Dermis blood vessel endothelial cell (primary cell): ENCODE data around the gene CCND3. TPM values are rescaled to one million over a fixed set of nuclear protein-coding genes. Genes with fewer than 3 reads are reported as not detected.
"Not testable (repeated sequence)": the region's sequence is repeated elsewhere in the genome, so short reads cannot be mapped to it uniquely, and the experiment has no call there.

Experiments
- DNase-seq: peaks from one replicate; pipeline ENCODE4 v3.0.0; 2010
- total RNA-seq: library from RNA; depleted of rRNA; stranded (reverse); fragments of >200 nt; gene quantifications from 2 replicates; pipeline ENCODE4 v1.2.3, GENCODE V29; 2014

The CCND3 gene
- total RNA-seq, 1 donor from 2014 or later, result 60.1 TPM

DNA sequence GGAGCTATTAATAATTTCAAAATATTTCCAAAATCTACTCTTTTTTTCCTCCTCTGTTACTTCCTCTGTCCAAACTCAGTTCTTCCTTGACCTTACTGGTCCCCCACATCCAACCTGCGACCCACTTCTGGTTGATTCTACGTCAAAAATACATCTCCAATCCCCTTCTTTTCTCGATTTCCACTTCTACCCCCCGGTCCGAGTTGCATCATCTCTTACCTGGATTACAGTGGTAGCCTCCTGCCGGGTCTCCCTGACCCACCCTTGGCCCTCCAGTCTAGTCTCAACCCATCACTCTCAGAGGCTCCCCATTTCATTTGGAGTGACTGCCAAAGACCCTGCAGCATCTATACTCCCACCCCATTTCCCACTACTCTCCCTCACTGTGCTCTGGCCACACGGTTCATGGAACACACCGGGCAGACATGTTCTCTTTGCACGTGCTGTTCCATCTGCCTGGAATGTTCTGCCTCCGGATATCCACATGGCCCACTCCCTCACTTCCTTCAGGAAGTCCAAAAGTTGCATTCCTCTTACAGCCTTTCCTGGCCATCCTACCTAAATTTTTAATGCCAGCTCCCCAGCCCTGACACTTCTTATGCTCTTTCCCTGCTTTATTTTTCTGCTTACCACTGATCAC, 6.1 kb upstream of the CCND3 start:
- peak; percentile 48 for DNase-seq

DNA sequence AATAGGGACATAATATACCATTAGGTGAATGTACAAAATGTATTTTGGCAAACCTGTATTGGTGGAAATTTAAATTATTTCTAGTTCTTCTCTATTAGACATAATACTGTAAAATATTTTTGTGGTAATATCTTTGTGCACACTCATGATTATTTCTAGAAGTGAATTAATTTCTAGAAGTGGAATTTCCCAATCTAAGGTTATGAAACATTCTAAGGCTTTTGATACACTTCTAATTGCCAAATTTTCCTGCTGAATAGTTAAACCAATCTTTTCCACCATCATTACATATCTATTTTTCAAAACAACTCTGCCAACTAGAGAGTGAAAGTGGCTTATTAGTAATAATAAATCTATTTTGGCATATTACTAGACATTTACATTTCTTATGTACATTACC, 1.8 kb upstream of the CCND3 start:
- DNase-seq, result no peak

DNA sequence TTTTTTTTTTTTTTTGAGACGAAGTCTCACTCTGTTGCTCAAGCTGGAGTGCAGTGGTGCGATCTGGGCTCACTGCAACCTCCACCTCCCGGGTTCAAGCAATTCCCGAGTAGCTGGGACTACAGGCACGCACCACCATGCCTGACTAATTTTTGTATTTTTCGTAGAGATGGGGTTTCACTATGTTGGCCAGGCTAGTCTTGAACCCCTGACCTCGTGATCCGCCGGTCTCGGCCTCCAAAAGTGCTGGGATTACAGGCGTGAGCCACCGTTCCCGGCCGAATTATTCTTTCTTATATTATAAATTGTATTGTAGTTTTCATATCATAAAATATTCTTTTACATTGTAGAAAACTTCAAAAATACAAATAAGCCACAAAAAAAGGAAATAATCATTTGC, 1.3 kb upstream of the CCND3 start:
- DNase-seq, result not testable (repeated sequence)

DNA sequence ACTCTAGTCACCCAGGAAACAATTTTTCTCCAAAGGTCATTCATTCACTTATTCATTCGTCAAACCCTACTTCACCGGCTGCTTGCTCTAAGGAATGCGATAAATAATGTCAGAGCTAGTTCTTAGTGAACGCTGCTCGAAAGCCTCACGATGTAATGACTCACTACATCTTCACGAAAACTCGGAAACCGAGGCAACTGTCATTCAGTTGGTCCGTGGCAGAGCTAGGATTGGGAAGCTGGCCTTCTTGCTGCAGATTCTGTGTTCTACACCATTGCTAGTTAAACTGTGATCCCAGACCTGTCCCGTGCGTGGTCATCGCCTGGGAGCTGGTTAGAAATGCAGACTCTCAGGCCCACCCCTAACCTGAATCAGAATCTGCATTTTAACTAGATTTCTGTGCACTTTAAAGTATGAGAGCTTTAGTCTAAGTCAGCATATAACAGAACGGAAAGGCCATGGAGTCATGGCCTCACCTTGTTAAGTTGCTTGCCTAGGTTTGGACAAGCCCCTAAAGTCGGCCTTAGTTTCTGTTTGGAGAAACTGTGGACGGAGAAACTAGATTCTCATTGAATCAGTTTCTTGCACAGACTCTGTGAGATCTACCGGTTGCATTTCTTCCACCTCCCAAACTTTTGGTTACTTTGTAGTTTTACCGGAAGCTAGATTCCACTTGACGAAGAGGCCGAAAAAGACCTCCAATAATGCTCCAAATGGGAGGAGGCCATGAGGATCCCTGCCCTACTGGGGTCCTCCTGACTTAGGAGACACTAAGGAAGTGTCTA, 651 bp upstream of the CCND3 start:
- DNase-seq, result peak; percentile 76

DNA sequence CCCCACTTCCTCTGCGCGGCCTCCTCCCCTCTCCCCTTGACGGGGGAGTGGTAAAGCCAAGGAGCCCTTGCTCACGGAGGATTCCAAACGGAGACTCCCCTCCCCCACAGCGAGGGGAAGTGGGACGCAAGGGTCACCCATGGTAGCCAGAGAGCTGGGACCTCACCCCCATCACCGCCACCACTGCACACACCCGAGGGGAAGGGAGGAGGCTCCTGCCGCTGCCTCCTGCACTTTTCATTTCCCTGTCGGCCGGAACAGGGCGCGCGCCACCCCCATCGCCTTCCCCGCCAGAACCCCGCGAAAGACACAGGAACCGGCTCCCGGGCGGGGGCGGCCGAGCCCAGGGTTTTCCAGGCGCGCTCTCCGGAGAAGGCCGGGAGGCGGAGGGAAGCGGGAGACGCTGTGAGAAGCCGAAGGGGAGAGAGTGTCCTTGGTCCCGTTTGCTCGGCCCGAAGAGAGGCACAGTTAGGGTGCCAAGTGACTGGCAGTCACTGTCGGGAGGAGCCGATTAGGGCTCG, 789 bp downstream of the CCND3 start:
- peak; percentile 47 for DNase-seq

DNA sequence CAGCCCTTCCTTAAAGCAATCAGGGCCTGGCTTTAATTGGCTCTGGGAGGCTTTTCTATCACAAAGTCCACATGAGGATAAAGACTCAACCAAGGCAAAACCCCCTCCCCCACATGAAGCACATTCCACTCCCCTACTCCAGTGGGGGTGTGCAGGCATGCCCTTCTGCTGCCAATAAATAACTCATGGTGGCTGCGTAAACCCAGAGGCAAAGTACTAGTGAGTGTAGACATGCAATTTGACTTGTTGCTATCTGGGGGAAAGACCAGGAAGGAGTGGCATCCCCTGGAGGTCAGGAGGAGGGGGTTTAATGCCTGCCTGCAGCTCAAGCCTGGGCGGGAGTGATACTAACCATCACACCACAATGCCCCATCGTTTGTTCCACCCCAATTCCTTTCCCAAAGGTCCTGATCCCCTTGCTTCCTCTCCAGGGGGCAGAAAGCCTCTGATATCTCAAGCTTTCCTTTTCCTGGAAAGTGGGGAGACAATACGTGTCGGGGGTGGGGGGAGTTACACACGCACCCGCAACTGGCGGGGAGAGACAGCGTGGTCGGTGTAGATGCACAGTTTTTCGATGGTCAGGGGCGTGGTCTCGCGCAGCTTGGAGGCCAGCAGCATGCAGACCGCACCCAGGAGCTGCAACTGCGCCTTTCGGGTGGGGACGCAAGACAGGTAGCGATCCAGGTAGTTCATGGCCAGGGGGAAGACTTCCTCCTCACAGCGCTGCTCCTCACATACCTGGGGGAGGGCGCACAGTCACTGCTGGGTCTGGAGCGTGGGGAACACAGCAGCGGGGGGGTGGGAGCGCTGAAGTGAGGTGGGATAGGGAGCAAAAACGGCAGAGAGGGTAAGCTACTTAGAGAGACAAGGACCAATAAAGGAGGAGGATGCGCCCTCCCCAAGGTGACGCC, 1.5 kb downstream of the CCND3 start:
- DNase-seq, result no peak

DNA sequence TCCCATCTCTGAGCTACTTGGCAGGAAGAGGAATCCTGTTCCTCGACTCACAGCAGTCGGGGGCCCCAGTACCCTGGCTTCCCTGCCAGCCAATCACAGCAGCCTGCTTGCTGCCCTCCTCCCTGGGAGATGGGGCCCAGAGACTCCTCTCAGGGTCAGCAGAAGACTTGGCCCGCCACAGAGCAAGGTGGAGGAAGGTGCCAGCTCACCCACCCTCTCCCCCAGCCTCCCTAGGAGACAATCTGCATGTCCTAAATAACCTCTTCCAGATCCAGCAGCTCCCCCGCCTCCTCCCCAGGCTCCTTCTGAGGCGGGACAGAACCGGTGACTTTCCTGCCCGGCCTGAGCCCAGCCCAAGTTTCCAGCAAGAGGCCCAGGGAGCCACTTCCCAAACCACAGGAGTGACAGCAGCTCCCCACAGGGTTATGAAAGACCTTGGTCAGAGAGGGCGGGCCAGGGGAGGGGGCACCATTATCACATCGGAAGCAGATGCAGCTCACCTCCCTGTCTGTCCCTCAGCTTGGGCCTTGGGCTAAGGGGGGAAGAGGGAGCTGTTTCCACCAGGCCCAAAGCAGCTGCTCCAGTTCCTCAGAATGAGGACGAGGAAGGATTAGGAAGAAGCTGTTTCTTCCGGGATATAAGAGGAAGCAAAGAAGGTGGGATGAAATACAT, 2.3 kb downstream of the CCND3 start:
- no peak for DNase-seq

DNA sequence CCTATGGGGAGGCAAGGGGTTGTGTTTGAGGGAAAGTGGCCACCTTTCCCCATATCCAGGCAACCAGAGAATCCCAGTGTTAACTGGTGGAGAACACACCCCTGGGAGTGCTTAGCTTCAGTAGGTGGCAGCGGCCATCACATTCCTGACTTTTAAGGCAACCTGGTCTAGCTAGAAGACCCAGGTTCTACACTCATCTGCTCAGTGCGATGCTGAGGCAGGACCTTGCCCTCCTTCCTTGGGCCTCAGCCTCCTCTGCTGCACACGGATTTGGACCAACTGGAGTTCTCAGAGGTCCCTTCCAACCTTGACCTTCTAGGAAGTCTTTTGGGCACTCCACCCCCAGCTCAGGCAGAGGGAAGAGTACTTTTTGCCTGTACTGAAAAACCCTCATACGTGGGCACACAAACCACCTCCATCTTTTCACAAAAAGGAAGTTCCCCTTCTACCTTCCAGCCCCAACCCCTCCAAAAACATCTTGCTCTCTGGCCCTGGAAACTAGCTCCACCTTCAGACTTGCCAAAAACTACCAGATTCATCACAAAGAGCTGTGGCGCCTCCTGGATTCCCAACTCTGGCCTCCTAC, 2.9 kb downstream of the CCND3 start:
- no peak for DNase-seq

DNA sequence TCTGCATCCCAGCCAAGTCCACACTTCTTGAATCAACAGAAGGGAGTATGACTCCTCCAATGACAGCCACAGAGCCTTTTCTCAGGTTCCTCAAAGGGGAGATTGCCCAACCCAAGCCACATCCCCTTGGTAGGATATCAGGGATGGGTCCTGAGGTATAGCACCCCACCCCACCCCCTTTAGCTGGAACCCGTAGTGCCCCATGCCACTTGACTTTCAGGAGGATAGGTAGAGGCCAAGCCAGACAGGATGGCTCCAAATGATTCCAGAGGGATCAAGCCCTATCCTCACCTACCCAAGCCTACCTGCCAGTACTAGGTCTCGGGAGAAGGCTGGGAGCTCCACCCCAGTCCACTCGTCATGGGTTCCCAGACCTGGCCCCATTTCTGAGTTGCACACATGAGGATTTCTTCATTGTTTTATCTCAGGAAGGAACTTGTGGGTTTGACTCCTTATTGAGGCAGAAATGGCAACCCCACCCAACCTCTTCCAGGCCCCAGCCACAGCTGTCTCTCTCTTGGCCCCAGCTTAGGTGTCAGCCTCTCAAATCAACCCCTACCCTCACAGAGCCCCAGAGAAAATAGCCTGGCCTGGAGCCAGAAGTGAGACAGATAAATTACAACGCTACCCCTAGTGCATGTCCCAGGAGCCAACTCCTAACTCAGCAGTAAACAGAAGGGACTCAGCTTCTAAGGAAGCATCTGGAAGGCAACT, 3.6 kb downstream of the CCND3 start:
- peak; percentile 65 for DNase-seq

DNA sequence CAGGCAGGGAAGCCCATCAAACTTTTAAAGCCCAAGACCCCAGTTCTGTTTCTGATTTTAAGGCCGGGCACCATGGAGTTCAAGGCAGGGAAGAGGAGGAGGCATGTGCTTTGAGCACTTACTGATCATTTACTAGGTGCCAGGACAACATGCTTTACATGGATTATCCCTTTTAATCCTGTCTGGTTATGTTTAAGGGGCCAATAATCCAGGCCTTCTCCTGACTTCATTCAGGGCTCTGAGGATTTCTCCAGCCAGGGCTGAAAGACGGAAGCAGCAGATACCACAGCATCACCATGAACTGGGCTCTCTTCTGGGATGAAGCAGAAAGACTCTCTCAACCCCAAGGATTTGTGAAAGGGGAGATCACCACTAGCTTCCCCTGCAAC, 4.1 kb downstream of the CCND3 start:
- no peak for DNase-seq

DNA sequence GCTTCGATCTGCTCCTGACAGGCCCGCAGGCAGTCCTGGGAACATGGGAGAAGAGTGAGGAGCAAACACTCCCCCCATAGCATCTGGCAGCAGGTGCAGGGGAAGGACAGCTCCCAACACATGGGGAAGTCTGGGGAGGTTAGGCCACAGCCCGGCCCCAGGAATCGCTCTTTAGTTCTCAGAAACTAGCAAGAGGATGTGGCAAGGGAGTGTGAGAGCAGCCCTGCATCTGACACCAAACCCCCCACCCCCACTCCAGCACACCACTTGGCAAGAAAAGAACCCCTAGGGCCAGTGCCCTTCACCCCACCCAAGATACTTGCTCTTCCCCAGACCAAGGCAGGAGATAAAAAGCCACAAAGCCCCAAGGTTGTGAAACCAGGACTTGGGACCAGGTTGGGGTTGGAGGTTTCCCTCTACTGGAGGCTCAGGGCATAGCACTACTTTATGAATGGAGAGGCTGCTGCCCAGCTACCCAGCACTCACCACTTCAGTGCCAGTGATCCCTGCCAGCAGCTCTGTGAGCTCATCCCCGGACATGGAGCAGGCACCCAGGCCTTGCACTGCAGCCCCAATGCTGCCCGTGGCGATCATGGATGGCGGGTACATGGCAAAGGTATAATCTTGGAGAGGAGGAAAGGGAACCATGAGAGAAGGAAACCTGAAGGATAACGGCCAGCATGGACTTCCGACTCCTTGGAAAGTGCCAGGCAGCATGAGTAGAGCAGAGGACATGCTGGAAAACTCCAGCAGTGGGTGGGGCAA, 5.4 kb downstream of the CCND3 start:
- peak; percentile 90 for DNase-seq

DNA sequence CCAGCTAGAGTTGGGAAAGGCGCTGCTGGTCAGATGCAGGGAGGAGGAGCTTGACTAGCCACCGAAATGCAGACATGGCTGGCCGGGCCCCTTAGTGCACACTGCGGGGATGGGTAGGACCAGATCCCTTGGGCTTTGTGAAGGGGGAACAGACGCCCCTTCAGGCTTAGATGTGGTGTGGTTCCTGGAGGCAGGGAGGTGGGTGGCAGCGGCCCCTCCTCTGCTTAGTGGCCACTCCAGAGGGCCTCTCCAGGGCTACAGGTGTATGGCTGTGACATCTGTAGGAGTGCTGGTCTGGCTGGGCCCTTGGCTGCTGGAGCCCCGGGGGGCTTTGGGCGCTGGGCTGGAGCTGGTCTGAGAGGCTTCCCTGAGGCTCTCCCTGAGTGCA, 5.9 kb downstream of the CCND3 start:
- no peak for DNase-seq

DNA sequence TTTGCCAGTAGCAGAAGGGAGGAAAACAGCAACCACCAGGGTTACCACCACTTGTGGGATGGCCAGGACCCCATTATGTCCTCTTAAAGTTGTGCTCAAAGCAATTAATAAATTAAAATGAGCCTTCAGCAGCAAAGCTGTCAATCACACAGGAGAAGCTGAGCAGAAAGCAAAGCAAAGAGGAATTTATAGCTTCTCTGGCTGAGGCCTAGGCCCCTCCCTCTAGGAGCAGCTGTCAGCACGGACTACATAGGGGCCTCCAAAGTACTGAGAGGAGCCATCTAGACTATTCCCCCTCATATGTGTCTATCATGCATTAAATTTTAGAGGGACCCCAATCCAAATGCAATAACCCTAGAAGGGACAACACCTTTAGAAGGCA, 6.4 kb downstream of the CCND3 start:
- DNase-seq, result no peak

DNA sequence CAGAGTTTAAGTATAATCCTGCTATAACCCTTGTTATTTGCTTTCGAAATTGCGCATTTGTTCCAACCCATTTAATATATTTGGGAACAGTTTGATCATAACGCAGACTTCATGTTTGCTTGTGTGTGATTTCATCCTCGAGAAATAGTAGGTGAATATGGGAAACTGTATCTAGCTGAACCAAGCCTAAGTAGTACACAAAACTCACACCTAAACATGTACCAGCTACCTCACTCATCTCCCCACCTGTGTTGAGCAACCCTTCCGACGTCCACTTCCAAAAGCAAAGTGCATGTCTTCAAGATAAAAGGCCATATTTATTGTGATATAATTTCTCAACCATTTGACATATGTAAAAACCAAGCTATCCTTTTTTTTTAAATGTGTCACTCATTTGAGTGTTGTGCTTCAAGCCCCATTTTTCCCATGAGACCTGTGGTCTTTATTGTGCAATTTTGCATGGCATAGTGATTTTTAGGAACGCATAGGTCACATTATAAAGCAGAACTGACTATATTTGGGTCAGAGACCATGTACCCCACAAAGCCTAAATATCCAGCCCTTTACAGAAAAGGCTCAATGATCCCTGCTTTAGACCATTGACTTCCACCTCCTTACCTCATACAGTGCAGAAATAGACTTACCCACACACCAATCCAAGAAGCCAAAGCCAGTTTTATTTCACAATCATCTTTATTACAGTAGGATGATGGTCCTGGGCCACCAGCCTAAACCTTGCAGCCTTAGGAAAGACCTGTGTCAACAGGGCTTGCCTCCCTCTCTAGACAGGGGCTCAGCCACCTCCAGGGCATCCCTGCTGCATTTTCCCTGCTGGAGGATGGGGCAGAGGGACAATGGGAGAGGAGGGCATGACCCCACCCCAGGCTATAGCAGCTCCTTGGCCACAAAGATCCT, 7.1 kb downstream of the CCND3 start:
- DNase-seq, result no peak

DNA sequence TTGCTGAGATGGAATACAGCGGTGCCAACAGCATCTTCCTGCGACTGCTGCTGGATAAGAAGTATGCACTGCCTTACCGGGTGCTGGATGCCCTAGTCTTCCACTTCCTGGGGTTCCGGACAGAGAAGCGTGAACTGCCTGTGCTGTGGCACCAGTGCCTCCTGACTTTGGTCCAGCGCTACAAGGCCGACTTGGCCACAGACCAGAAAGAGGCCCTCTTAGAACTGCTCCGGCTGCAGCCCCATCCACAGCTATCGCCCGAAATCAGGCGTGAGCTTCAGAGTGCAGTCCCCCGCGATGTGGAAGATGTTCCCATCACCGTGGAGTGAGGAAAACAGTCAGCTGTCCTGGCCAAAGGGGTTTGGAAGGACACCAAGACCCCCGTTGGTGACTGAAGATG, 9.2 kb downstream of the CCND3 start:
- DNase-seq, result no peak

DNA sequence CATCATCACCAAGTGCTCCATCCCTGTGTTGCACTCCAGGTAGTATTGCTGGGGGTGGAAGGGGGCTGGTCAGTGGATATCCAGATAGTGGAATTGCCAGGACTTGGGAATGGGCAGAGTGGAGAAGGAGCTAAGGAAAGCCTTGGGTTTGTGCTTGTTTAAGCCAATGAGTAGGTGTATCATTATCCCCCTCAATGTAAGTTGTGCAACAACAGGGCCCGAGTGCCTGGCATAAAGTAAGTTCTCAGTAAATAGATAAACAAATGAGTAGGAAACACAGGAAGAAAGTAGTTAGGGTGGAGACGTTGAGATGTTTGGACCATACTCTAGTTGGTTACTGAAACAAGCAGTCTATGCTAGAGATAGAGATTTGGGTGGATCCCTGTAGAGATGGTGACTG, 9.8 kb downstream of the CCND3 start:
- no peak for DNase-seq

DNA sequence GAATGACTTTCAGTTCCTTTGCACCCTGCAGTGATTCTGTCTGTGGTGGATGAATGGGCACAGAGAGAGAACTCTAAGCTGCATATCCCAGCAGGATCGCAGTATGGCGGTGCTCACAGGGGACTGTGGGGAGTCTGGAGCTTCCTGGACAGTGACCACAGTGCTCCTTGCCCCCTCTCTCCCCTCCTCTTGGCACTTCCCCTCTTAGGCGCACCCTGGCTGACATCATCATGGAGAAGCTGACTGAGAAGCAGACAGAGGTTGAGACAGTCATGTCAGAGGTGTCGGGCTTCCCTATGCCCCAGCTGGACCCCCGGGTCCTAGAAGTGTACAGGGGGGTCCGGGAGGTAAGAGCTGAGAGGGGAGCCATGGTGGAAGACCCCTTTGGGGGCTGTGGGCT, 11.7 kb downstream of the CCND3 start:
- DNase-seq, result no peak

DNA sequence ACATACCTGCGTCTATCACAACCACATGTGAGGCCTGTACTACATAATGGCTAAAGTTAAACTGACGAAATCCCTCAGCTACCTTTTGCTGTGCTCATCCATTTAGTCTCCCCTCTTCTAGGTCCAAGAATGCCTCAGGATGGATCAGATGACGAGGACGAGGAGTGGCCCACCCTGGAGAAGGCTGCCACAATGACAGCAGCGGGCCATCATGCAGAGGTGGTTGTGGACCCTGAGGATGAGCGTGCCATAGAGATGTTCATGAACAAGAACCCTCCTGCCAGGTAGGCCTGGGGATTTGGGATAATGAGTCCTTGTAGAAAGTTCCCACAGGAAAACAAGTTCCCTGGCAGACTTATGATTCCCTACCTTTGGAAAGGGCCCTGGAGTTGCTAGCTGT, 14.4 kb downstream of the CCND3 start:
- DNase-seq, result no peak

DNA sequence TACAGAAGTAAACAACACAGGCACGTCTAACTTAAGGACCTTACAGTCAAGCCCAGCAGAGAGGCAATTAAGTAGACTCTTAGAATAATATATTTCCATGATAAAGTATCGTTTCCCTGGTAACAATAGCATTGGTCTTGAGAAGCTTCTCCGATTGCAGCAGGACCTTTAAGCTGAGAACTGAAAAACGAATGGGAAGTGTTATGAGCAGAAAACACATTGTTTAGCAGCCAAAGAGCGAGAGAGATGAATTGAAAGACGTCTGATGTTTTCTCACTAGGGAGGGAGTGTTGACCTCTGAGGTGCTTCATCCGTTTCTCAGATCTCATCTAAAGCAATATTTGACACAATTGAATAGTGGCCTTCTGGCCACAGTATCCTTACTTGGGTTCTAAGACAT, 19.5 kb downstream of the CCND3 start:
- peak; percentile 41 for DNase-seq

DNA sequence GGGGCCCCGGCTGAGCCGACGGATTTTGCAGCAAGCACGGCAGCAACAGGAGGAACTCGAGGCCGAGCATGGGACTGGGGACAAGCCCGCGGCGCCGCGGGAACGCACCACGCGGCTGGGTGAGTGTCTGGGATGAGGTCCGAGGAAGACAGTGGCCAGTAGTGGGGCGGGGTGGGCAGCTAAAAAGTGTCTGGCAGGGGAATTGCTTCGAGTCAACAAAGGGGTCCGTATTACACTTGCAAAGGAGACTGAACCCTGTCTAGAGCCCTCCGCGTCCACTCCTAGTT, 20.0 kb downstream of the CCND3 start:
- DNase-seq, result no peak
